Activated CD4-positive, alpha-beta T cell treated with anti-CD3 and anti-CD28 coated beads, Interleukin-2, amount 50 U/mL, for 48 hours (primary cell): Measurements from ENCODE around the gene ALDH9A1.
"Not testable (repeated sequence)": the region's sequence is repeated elsewhere in the genome, so short reads cannot be mapped to it uniquely, and the experiment has no call there.

Source experiments
- DNase-seq, 2 experiments: peaks; one replicate each; pipeline ENCODE4 v3.0.0-alpha.2; 2020

Gene ALDH9A1

GRCh38 chr1:165644064-165644735 lies 54.2 kb downstream of the ALDH9A1 start:
- DNase-seq = no peak

- DNase-seq = no peak
These were observed 57.0 kb downstream of the ALDH9A1 start for GRCh38 chr1:165641231-165641987.

- DNase-seq = no peak
These were observed 58.3 kb downstream of the ALDH9A1 start for GRCh38 chr1:165639821-165640623.

GRCh38 chr1:165638211-165638610 lies 60.2 kb downstream of the ALDH9A1 start:
- not testable (repeated sequence) for DNase-seq

GRCh38 chr1:165637427-165637826 lies 60.9 kb downstream of the ALDH9A1 start:
- no peak for DNase-seq

GRCh38 chr1:165635823-165636222 lies 62.5 kb downstream of the ALDH9A1 start:
- DNase-seq = no peak

GRCh38 chr1:165635329-165635728 lies 63.0 kb downstream of the ALDH9A1 start:
- no peak for DNase-seq

- DNase-seq = no peak
These were observed 64.0 kb downstream of the ALDH9A1 start for GRCh38 chr1:165634154-165634921.

- no peak for DNase-seq
These were observed 64.7 kb downstream of the ALDH9A1 start for GRCh38 chr1:165633614-165634013.

GRCh38 chr1:165632491-165632890 lies 65.9 kb downstream of the ALDH9A1 start:
- DNase-seq = no peak

- no peak for DNase-seq
These were observed 66.3 kb downstream of the ALDH9A1 start for GRCh38 chr1:165632152-165632469.

GRCh38 chr1:165631342-165632151 lies 66.8 kb downstream of the ALDH9A1 start:
- peak; percentile 61 to 68 for DNase-seq

GRCh38 chr1:165630629-165631341 lies 67.6 kb downstream of the ALDH9A1 start, which contains the start of gene MGST3:
Gene MGST3 (plus strand): TSS chr1:165631234. CDS start chr1:165649848, 18,614 bp downstream.
- DNase-seq = peak; percentile 95 to 96

GRCh38 chr1:165629848-165630628 lies 68.3 kb downstream of the ALDH9A1 start:
- DNase-seq = no peak

- DNase-seq = no peak
These were observed 69.2 kb downstream of the ALDH9A1 start for GRCh38 chr1:165629151-165629550.

- DNase-seq = no peak
These were observed 70.1 kb downstream of the ALDH9A1 start for GRCh38 chr1:165628147-165628822.

- DNase-seq = no peak
These were observed 73.9 kb downstream of the ALDH9A1 start for GRCh38 chr1:165624441-165624840.

GRCh38 chr1:165623624-165624023 lies 74.7 kb downstream of the ALDH9A1 start:
- no peak for DNase-seq

GRCh38 chr1:165619647-165620151 lies 78.7 kb downstream of the ALDH9A1 start:
- DNase-seq = no peak
